SJCRH30 (cell line): ENCODE measurements around the gene PRR3. TPM values are rescaled to one million over a fixed set of nuclear protein-coding genes. Genes with fewer than 3 reads are reported as not detected.

ENCODE experiments used
- DNase-seq, 2 experiments: peaks; one replicate each; pipeline ENCODE4 v3.0.0-alpha.2; 2015 to 2020
- H3K27ac ChIP-seq: fragments of 250-450 bp; sonication (Bioruptor Pico); 2 replicates; pipeline ENCODE4 v1.5.1; 2020; ENCODE audit warnings: mild to moderate bottlenecking, moderate library complexity
- H3K27me3 ChIP-seq: fragments of 250-450 bp; sonication (Bioruptor Pico); 2 replicates; pipeline ENCODE4 v1.5.1; 2020; ENCODE audit warnings: mild to moderate bottlenecking, moderate library complexity
- H3K36me3 ChIP-seq: fragments of 250-450 bp; sonication (Bioruptor Pico); 2 replicates; pipeline ENCODE4 v1.5.1; 2020; ENCODE audit warnings: mild to moderate bottlenecking, moderate library complexity
- H3K4me1 ChIP-seq: fragments of 250-450 bp; sonication (Bioruptor Pico); 2 replicates; pipeline ENCODE4 v1.5.1; 2020; ENCODE audit warnings: mild to moderate bottlenecking, moderate library complexity
- H3K4me3 ChIP-seq: fragments of 250-450 bp; sonication (Bioruptor Pico); 2 replicates; pipeline ENCODE4 v1.5.1; 2020; ENCODE audit warnings: mild to moderate bottlenecking, moderate library complexity
- H3K9me3 ChIP-seq: fragments of 250-450 bp; sonication (Bioruptor Pico); replicated peaks from 2 replicates; pipeline ENCODE4 v1.5.1; 2020; ENCODE audit warnings: mild to moderate bottlenecking, moderate library complexity
- total RNA-seq: library from RNA; depleted of rRNA; stranded (reverse); fragments of >200 nt; shearing (Covaris generic); gene quantifications from 2 replicates; pipeline ENCODE4 v1.2.3, GENCODE V29; 2014

The PRR3 gene
- total RNA-seq, 1 experiment from 2014 or later: 30.8 TPM

DNA sequence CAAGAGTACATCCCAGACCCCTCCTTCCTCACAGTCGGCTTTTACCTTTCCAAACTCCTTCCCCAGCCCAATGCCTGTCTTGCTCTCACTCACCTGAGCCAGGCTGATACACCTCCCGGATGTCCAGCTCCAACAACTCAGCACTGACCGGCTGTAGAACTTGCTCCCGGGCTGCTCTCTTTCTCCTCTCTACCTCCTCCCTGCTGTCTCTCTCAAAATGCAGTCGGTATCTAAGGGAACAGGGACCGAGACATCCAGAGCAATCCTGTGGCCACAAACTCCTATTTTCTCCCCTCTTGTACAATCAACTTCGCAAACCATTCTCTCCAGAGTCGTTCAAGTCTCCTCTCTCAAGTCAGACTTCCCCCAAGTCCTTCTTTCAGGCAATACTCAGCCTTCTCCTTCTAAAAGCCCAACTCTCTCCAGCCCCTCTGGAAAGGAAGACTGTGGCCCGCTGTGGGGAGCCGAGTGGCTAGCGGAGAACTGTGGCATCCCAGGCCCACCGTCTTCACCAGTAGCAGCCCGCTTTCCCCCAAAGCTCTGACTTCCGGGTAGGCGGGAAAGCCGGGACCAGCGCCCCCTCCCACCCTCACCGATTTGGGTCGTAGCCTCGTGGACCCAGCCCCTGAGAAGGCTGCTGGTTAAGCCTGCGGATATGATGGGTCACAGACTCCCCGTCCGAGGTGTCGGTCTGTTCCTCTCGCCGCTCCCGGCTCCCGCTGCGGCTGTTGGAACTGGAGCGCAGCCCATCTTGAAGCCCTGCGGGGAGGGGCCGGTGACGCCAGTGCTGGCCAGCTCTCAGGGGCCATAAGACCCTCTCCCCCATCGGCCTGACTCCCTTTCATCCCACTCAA lies 1.9 kb upstream of the PRR3 start:
- Histone ChIP-seq H3K4me3 (peak overlapping the region; percentile 79), H3K9me3 (no peaks in the 10 kb centered on the region), H3K27me3 (no peaks in the 10 kb centered on the region), H3K36me3 (peaks cover 21% of the 10 kb centered on the region), H3K4me1 (no peaks in the 10 kb centered on the region), H3K27ac (peak overlapping the region; percentile 78)
- peak; percentile 38 to 49 for DNase-seq

DNA sequence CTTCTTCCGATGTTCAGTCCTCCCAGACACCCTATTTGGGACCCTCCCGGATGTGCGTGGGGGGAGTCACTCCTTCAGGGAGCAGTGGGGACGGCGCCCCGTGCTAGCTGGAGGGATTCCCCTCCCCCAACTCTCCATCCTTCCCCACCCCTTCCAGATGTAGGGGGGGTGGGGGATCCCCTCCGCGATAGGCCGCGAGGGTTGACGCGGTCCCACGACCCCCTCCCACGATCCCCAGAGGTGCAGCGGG lies 1.4 kb upstream of the PRR3 start:
- Histone ChIP-seq H3K4me1 (no peaks in the 10 kb centered on the region), H3K4me3 (peak overlapping the region; percentile 79), H3K9me3 (no peaks in the 10 kb centered on the region), H3K36me3 (peaks cover 21% of the 10 kb centered on the region), H3K27me3 (no peaks in the 10 kb centered on the region), H3K27ac (peak overlapping the region; percentile 78)
- no peak for DNase-seq

GRCh38 chr6:30556066-30556905 lies 809 bp upstream of the PRR3 start, which contains the start of gene GNL1:
Gene GNL1 (minus strand): TSS chr6:30556489. CDS start chr6:30556203, 286 bp downstream.
- H3K27ac ChIP-seq: peak within 1 kb of the TSS; percentile 78
- H3K4me3 ChIP-seq: peak within 1 kb of the TSS; percentile 79
- H3K27me3 ChIP-seq: no peaks in the 10 kb centered on the region
- peaks cover 18% of the 10 kb centered on the region for H3K36me3 ChIP-seq
- no peaks in the 10 kb centered on the region for H3K9me3 ChIP-seq
- peak; percentile 85 to 88 for DNase-seq
- H3K4me1 ChIP-seq: no peaks in the 10 kb centered on the region

DNA sequence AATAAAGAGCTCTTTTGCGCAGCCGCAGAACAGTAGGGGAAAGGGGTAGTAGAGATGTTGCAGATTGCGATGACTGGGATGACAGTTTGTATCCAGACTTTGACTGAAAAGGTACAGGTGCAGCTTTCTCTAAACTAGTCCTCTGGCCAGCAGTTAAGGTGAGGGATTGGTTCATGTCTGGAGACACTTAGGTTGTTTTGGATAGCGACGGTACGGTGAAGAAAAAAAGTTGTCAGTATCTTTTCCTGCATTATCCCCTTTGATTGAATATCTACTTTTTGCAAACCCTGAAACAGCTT lies 537 bp downstream of the PRR3 start:
- H3K4me1 ChIP-seq: no peaks in the 10 kb centered on the region
- H3K36me3 ChIP-seq: peaks cover 14% of the 10 kb centered on the region; the same call in 1 of the 2 replicates
- DNase-seq: no peak
- H3K4me3 ChIP-seq: peak overlapping the region; percentile 79
- H3K27me3 ChIP-seq: no peaks in the 10 kb centered on the region
- H3K9me3 ChIP-seq: no peaks in the 10 kb centered on the region
- H3K27ac ChIP-seq: peak overlapping the region; percentile 78

GRCh38 chr6:30560930-30561329 lies 3.8 kb downstream of the PRR3 start:
- no peak for DNase-seq
- Histone ChIP-seq H3K4me3 (no peak overlapping the region), H3K36me3 (peaks cover 12% of the 10 kb centered on the region; the same call in 1 of the 2 replicates), H3K27me3 (no peaks in the 10 kb centered on the region), H3K27ac (no peak overlapping the region), H3K4me1 (no peaks in the 10 kb centered on the region), H3K9me3 (no peaks in the 10 kb centered on the region)

GRCh38 chr6:30562470-30563425 lies 5.7 kb downstream of the PRR3 start:
- Histone ChIP-seq H3K36me3 (peaks cover 12% of the 10 kb centered on the region; the same call in 1 of the 2 replicates), H3K4me1 (no peaks in the 10 kb centered on the region), H3K27me3 (no peaks in the 10 kb centered on the region), H3K9me3 (no peaks in the 10 kb centered on the region), H3K27ac (no peak overlapping the region), H3K4me3 (no peak overlapping the region)
- DNase-seq: no peak

GRCh38 chr6:30564114-30564513 lies 7.0 kb downstream of the PRR3 start:
- Histone ChIP-seq H3K36me3 (peaks cover 12% of the 10 kb centered on the region; the same call in 1 of the 2 replicates), H3K27me3 (no peaks in the 10 kb centered on the region), H3K27ac (no peak overlapping the region), H3K4me1 (no peaks in the 10 kb centered on the region), H3K4me3 (no peak overlapping the region), H3K9me3 (no peaks in the 10 kb centered on the region)
- no peak for DNase-seq

- Histone ChIP-seq H3K27me3 (no peaks in the 10 kb centered on the region), H3K27ac (no peak overlapping the region), H3K4me3 (no peak overlapping the region), H3K36me3 (peaks cover 12% of the 10 kb centered on the region; the same call in 1 of the 2 replicates), H3K4me1 (peaks cover 3% of the 10 kb centered on the region; the same call in 1 of the 2 replicates), H3K9me3 (no peaks in the 10 kb centered on the region)
- no peak for DNase-seq
Measured at GRCh38 chr6:30565772-30566171, 8.7 kb downstream of the PRR3 start.

- no peak for DNase-seq
- Histone ChIP-seq H3K27me3 (no peaks in the 10 kb centered on the region), H3K4me1 (peaks cover 3% of the 10 kb centered on the region; the same call in 1 of the 2 replicates)
Measured at GRCh38 chr6:30568245-30568644, 11.2 kb downstream of the PRR3 start.

DNA sequence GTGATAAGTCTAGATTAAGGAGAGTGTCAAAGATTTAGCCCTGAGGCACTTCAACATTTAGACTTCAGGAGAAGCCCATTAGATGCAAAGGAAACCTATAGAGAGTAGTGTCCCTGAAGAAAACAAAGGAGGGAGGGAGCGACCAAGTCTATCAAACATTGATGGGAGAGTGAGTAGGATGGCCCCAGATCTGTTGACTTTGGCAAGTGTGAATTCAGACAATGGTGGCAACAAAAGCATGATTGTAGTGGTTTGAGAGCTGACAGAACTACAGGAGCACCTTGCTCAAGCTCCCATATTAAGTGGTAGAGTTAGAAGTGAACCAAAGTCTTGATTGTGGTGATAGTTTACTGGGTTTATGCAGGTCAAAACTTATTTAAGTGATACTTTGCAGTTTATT lies 13.2 kb downstream of the PRR3 start:
- H3K4me3 ChIP-seq: peak overlapping the region; percentile 95
- no peak overlapping the region for H3K27ac ChIP-seq
- H3K27me3 ChIP-seq: no peaks in the 10 kb centered on the region
- no peak for DNase-seq
- H3K4me1 ChIP-seq: peaks cover 3% of the 10 kb centered on the region; the same call in 1 of the 2 replicates
- peaks cover 9% of the 10 kb centered on the region; the same call in 1 of the 2 replicates for H3K36me3 ChIP-seq
- H3K9me3 ChIP-seq: no peaks in the 10 kb centered on the region

More at GRCh38 chr6:30568245-30568644, 11.2 kb downstream of the PRR3 start:
- Histone ChIP-seq H3K36me3 (peaks cover 7% of the 10 kb centered on the region; the same call in 1 of the 2 replicates), H3K4me3 (no peak overlapping the region), H3K27ac (no peak overlapping the region), H3K9me3 (no peaks in the 10 kb centered on the region)

DNA sequence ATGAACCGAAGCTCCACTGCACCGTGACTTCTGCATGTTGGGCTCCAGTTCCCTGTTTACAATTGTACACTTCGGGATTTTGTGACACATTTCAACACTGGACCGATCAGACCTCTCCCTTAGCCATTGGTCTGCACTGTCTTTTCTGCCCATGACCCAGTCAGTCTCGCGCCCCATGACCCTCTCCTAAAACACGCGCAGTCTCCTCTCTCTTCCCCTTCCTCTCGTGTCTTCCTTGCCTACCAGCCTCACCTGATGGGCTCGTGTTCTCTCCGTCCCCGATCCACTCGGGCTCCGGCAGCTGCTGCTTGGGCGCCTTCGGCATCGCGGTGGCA lies 13.6 kb downstream of the PRR3 start:
- peaks cover 3% of the 10 kb centered on the region; the same call in 1 of the 2 replicates for H3K4me1 ChIP-seq
- H3K27ac ChIP-seq: no peak overlapping the region; the same call in 1 of the 2 replicates
- no peaks in the 10 kb centered on the region for H3K27me3 ChIP-seq
- H3K9me3 ChIP-seq: no peaks in the 10 kb centered on the region
- peaks cover 9% of the 10 kb centered on the region for H3K36me3 ChIP-seq
- no peak for DNase-seq
- H3K4me3 ChIP-seq: peak overlapping the region; percentile 95

- peak within 1 kb of the TSS; percentile 86 for H3K27ac ChIP-seq
- DNase-seq: peak; percentile 96 to 97
- H3K9me3 ChIP-seq: no peaks in the 10 kb centered on the region
- no peaks in the 10 kb centered on the region for H3K27me3 ChIP-seq
- H3K4me3 ChIP-seq: peak within 1 kb of the TSS; percentile 95
- H3K36me3 ChIP-seq: peaks cover 9% of the 10 kb centered on the region
- H3K4me1 ChIP-seq: peaks cover 3% of the 10 kb centered on the region; the same call in 1 of the 2 replicates
Measured at GRCh38 chr6:30571075-30571761, 14.1 kb downstream of the PRR3 start, which contains the start of gene ABCF1. Gene ABCF1 (plus strand): TSS chr6:30571442. CDS start chr6:30571488, 46 bp downstream.

DNA sequence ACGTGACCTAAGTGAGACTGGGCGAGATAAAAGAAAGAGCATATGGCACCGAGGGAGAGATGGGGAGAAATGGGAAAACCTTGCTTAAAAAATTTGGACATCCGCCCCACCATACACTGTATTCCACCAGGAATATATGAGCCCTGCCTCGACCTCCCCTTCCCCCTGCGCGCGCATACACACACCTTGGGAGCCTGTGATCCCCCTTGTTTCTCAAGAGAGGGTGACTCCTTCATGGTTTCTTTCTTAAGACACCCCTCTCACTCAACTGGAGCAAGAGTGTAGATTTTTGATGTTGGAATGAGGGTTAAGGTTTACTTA lies 14.6 kb downstream of the PRR3 start:
- Histone ChIP-seq H3K27ac (peak overlapping the region; percentile 86), H3K4me1 (peaks cover 3% of the 10 kb centered on the region; the same call in 1 of the 2 replicates), H3K27me3 (no peaks in the 10 kb centered on the region), H3K9me3 (no peaks in the 10 kb centered on the region), H3K36me3 (peaks cover 13% of the 10 kb centered on the region), H3K4me3 (peak overlapping the region; percentile 95)
- DNase-seq: no peak

GRCh38 chr6:30572148-30572547 lies 15.1 kb downstream of the PRR3 start:
- DNase-seq: no peak
- Histone ChIP-seq H3K27ac (no peak overlapping the region), H3K9me3 (no peaks in the 10 kb centered on the region)

More at GRCh38 chr6:30572148-30572547, 15.1 kb downstream of the PRR3 start:
- H3K36me3 ChIP-seq: peaks cover 18% of the 10 kb centered on the region
- H3K27me3 ChIP-seq: no peaks in the 10 kb centered on the region
- peak overlapping the region; percentile 95 for H3K4me3 ChIP-seq
- peaks cover 3% of the 10 kb centered on the region; the same call in 1 of the 2 replicates for H3K4me1 ChIP-seq
